Activated naive CD4-positive, alpha-beta T cell treated with anti-CD3 and anti-CD28 coated beads, Interleukin-2, amount 10 ng/mL, durations not matched to agents 7 days and 5 days (primary cell): ENCODE measurements around the gene THOC6.

ENCODE experiments used
- CTCF ChIA-PET: fragments of 350-600 bp; sonication (Branson Sonifier 250); formaldehyde crosslinking; loops from one replicate; lab custom pipeline; 2021; ENCODE audit warnings: antibody characterized with exemption; lab: Charles Lee
- DNase-seq: peaks from one replicate; pipeline ENCODE4 v3.0.0-alpha.2; 2020
- H3K27ac Mint-ChIP-seq: one replicate; pipeline ENCODE4 v1.8.0; 2021; ENCODE audit warnings: mild to moderate bottlenecking, moderate library complexity, mixed read lengths
- H3K27me3 Mint-ChIP-seq: one replicate; pipeline ENCODE4 v1.8.0; 2021; ENCODE audit warnings: mild to moderate bottlenecking, mixed read lengths
- H3K36me3 Mint-ChIP-seq: one replicate; pipeline ENCODE4 v1.8.0; 2021; ENCODE audit warnings: mixed read lengths
- H3K4me1 Mint-ChIP-seq: one replicate; pipeline ENCODE4 v1.8.0; 2021; ENCODE audit warnings: mixed read lengths
- H3K4me3 Mint-ChIP-seq: one replicate; pipeline ENCODE4 v1.8.0; 2021; ENCODE audit warnings: mild to moderate bottlenecking, moderate library complexity, mixed read lengths
- H3K9me3 Mint-ChIP-seq: one replicate; pipeline ENCODE4 v1.8.0; 2021; ENCODE audit warnings: mixed read lengths

THOC6 gene

DNA sequence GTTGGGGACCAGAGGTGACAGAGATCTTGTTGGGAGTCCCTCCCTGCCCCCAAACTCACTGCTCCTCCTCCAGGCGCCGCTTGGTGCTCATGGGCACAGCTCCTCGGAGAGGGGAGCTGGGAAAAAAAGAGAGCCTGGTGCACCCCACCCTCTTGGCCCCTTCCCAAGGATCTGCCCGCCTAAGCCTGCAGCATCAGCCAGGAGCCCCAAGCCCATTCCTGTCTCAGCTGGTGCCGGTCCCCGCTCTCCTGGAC lies 493 bp upstream of the THOC6 start:
- H3K27me3 Mint-ChIP-seq, result peaks cover 34% of the 10 kb centered on the region
- peaks cover 68% of the 10 kb centered on the region for H3K4me1 Mint-ChIP-seq
- H3K4me3 Mint-ChIP-seq, result peak overlapping the region; percentile 90
- H3K36me3 Mint-ChIP-seq, result peaks cover 20% of the 10 kb centered on the region
- CTCF ChIA-PET, result interaction anchor here (1.2 to 18.9 kb wide), 3 partner anchors 10 to 143 kb away, joined by 3 to 300 read pairs (median 7); partner anchors contain the start of gene CLDN9
- no peaks in the 10 kb centered on the region for H3K9me3 Mint-ChIP-seq
- peak; percentile 40 for DNase-seq
- peak overlapping the region; percentile 95 for H3K27ac Mint-ChIP-seq

DNA sequence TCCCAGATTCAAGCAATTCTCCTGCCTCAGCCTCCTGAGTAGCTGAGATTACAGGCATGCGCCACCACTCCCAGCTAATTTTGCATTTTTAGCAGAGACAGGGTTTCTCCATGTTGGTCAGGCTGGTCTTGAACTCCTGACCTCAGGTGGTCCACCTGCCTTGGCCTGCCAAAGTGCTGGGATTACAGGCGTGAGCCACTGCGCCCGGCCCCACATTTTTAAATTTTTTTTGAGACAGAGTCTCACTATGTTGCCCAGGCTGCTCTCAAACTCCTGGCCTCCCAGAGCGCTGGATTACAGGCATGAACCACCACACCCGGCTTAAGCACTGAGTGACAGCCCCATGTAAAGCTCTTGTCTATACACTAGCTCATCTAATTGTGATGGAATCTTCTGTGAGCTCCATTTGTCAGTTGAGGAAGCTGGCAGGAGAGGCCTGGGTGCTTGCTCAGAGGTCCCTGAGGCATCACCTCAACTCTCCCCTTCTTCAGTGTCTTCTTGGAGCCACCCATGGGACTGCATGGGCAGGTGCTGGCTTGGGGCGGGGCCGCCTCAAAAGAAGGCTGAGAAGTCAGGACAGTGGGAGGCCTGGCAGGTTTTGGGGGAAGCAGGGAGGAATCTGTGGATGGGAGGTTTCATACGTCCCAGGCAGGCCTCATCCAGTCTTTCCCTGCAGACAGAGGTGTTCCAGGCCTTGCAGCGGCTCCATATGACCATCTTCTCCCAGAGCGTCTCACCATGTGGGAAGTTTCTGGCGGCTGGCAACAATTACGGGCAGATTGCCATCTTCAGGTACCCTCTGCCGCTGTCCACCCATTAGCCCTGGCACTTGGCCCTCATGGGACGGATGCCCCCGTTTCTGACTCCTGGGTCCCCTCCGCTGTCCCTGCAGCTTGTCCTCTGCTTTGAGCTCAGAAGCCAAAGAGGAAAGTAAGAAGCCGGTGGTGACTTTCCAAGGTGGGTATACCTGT lies 1.5 kb downstream of the THOC6 start:
- Mint-ChIP-seq H3K4me1 (peaks cover 78% of the 10 kb centered on the region), H3K27ac (no peak overlapping the region), H3K36me3 (peaks cover 21% of the 10 kb centered on the region), H3K27me3 (peaks cover 35% of the 10 kb centered on the region), H3K9me3 (no peaks in the 10 kb centered on the region), H3K4me3 (no peak overlapping the region)
- CTCF ChIA-PET, result interaction anchor here (1.0 to 18.9 kb wide), 2 partner anchors 21 to 110 kb away, joined by 3 to 300 read pairs; partner anchors contain the start of genes CLDN9 and ZNF213
- DNase-seq, result no peak

DNA sequence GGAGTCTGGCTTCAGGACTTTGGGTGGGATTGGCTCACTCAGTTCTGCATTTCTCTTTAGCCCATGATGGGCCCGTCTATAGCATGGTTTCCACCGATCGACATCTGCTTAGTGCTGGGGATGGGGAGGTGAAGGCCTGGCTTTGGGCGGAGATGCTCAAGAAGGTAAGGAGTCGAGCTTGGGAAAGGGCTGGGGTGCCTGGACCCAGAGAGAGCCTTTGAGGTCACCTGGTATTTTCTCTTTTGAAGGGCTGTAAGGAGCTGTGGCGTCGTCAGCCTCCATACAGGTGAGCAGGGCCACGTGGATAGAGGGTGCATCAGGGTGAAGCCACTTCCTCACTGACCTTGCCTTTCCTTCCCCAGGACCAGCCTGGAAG lies 2.2 kb downstream of the THOC6 start:
- Mint-ChIP-seq H3K9me3 (no peaks in the 10 kb centered on the region), H3K27ac (no peak overlapping the region), H3K27me3 (peaks cover 38% of the 10 kb centered on the region), H3K4me1 (peaks cover 78% of the 10 kb centered on the region), H3K4me3 (no peak overlapping the region), H3K36me3 (peaks cover 21% of the 10 kb centered on the region)
- CTCF ChIA-PET, result interaction anchor here (1.0 to 18.9 kb wide), 2 partner anchors 21 to 109 kb away, joined by 3 to 300 read pairs; partner anchors contain the start of genes CLDN9 and ZNF213
- no peak for DNase-seq

DNA sequence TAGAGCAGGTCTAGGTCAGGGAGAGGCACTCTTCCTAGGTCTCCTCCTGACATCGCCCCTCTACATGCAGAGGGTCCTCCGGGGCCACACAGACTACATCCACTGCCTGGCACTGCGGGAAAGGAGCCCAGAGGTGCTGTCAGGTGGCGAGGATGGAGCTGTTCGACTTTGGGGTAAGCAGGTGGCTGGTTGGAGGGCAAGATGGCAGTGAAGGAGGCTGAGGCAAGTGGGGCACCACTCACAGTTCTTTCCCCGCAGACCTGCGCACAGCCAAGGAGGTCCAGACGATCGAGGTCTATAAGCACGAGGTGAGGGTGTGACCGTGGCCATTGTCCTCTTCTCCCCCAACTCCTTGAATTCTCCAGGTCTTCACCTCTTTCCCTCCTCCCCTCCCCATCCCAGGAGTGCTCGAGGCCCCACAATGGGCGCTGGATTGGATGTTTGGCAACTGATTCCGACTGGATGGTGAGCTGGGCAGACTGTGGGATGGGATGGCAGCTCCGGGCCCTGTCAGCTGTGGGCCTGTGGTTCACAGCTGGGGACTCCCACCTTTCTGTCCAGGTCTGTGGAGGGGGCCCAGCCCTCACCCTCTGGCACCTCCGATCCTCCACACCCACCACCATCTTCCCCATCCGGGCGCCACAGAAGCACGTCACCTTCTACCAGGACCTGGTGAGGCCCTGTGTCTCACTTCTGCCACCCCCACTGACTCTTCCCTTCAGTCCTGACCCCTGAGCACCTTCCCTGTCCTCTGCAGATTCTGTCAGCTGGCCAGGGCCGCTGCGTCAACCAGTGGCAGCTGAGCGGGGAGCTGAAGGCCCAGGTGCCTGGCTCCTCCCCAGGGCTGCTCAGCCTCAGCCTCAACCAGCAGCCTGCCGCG lies 3.0 kb downstream of the THOC6 start:
- Mint-ChIP-seq H3K36me3 (peaks cover 20% of the 10 kb centered on the region), H3K4me3 (no peak overlapping the region), H3K27me3 (peaks cover 38% of the 10 kb centered on the region), H3K27ac (no peak overlapping the region), H3K4me1 (peaks cover 73% of the 10 kb centered on the region), H3K9me3 (no peaks in the 10 kb centered on the region)
- CTCF ChIA-PET, result interaction anchor here (0.6 to 18.9 kb wide), 8 partner anchors 7 to 124 kb away, joined by 3 to 300 read pairs (median 57); partner anchors contain the start of genes CLDN6, CLDN9, MMP25 and TNFRSF12A
- DNase-seq, result no peak

DNA sequence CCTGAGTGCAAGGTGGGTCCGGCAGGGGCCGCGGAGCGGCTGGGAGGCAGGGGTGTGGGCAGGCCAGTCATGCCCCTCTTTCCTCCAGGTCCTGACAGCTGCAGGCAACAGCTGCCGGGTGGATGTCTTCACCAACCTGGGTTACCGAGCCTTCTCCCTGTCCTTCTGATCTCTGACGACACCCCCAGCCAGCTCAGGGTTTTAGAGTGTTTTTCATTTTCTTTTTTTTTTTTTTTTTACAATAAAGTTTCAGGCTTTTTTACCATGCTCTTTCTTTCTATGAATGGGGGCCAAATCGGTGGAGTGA lies 3.6 kb downstream of the THOC6 start:
- H3K27me3 Mint-ChIP-seq, result peaks cover 44% of the 10 kb centered on the region
- DNase-seq, result no peak
- no peaks in the 10 kb centered on the region for H3K9me3 Mint-ChIP-seq
- H3K4me3 Mint-ChIP-seq, result no peak overlapping the region
- H3K27ac Mint-ChIP-seq, result no peak overlapping the region
- peaks cover 20% of the 10 kb centered on the region for H3K36me3 Mint-ChIP-seq
- CTCF ChIA-PET, result interaction anchor here (0.6 to 18.9 kb wide), 13 partner anchors 8 to 139 kb away, joined by 3 to 300 read pairs (median 6); partner anchors contain the start of genes CLDN6, CLDN9, MMP25 and TNFRSF12A
- H3K4me1 Mint-ChIP-seq, result peaks cover 71% of the 10 kb centered on the region

DNA sequence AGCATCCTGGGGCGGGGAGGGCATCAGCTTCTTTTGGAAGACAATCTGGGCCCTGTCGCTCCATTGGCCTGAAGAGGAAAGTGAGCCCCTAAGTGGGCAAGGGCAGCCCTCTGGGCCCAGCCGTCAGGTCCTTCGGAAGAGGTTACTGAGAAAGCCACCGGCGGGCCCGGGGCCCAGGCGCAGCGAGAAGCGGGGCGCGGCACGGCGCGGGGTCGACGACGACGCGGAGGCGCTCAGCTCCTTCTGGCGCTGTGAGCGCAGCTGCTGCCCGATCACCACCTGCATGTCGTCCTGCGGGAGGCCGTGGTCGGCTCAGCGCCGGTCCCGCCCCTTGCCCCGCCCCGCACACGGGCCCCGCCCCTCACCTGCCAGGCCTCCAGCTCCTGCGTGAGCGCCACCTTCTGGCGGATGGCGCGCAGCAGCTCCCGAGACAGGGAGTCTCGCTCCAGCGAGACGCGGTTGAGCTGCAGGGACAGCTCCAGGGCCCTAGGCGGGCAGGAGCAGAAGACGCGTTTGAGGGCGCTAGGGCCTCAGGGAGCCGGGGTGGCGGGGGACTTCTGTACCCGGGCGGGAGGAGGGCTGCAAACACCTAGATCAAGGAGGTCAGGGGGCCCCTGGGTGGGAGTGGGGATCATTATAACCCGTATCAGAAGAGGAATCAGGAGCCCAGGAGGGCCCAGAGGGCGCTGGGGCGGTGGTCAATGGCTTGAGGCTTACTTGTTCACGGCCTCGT lies 4.3 kb downstream of the THOC6 start:
- Mint-ChIP-seq H3K27me3 (peaks cover 51% of the 10 kb centered on the region), H3K36me3 (peaks cover 20% of the 10 kb centered on the region), H3K4me1 (peaks cover 69% of the 10 kb centered on the region), H3K27ac (peak overlapping the region; percentile 75), H3K4me3 (peak overlapping the region; percentile 63), H3K9me3 (no peaks in the 10 kb centered on the region)
- DNase-seq, result peak; percentile 92
- CTCF ChIA-PET, result interaction anchor here (0.7 to 18.9 kb wide), 18 partner anchors 9 to 138 kb away, joined by 3 to 300 read pairs (median 6); partner anchors contain the start of genes CLDN6, CLDN9, MMP25 and TNFRSF12A

DNA sequence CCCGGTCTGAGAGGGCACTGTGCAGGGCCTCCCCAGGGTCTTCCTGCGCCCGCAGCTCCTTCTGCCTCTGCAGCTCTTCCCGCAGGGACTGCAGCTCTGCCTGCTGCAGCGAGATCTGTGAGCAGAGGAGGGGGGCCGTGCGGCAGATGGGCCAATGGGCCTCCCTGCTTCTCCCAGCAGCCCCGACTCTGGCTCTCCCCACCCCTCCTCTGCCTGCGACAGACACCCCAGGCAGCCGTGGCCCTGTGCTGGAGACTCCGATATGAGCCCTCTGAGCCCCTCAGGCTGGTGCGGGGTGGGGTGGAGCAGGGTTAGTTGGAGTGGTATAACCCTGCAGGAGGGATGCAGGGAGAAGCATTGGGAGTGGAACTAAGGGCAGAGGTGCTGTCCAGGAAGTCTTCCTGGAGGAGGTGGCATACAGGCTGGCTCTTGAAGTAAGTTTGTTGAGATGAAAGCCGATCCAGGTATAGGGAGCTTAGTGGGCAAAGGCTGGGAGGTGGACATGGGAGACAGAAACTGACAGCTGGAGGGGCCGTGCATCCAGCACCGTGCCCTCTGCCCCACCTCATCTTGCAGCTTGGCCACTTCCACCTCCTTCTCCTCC lies 5.0 kb downstream of the THOC6 start:
- no peaks in the 10 kb centered on the region for H3K9me3 Mint-ChIP-seq
- peak overlapping the region; percentile 77 for H3K4me3 Mint-ChIP-seq
- peaks cover 65% of the 10 kb centered on the region for H3K4me1 Mint-ChIP-seq
- CTCF ChIA-PET, result interaction anchor here (1.0 to 18.9 kb wide), 20 partner anchors 9 to 137 kb away, joined by 3 to 300 read pairs (median 6); partner anchors contain the start of genes CLDN6, CLDN9, MMP25 and TNFRSF12A
- H3K36me3 Mint-ChIP-seq, result peaks cover 21% of the 10 kb centered on the region
- peak overlapping the region; percentile 69 for H3K27ac Mint-ChIP-seq
- H3K27me3 Mint-ChIP-seq, result peaks cover 58% of the 10 kb centered on the region
- DNase-seq, result no peak

DNA sequence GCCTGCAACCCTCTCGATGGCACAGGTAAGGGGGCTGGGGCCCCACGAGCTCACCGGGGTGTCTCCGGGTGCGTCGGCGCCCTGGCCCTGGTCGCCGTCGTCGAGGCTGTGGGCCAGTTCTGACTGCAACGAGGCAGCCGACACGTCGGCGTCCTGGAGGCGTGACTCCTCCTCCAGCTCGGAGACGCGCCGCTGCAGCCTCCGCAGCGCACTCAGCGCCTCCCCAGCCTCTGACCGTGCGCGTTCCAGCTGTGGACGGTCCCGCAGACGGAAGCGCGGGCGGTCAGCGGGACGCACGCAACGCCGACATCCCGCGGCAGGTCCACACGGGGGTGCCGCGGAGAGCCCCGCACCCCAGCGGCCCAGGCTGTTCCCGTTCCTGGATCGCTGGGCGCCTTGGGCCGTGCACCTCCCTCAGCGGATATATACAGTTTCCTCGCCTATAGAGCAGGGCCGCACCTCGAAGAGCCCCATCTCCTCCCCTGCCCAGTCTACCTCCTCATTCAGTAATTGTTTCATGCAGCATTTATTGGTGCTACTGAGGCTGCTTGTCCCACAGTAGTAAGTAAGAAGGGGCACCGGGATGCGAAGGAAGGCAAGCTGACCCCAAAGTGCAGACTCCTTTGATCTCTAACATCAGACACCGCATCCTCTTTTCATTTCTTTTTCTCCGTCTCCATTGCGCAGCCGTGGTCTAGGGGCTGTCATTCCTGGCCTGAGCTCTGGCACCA lies 5.8 kb downstream of the THOC6 start:
- peaks cover 66% of the 10 kb centered on the region for H3K27me3 Mint-ChIP-seq
- peaks cover 19% of the 10 kb centered on the region for H3K36me3 Mint-ChIP-seq
- CTCF ChIA-PET, result interaction anchor here (0.8 to 18.9 kb wide), 14 partner anchors 10 to 136 kb away, joined by 3 to 300 read pairs (median 11); partner anchors contain the start of genes CLDN6, CLDN9, MMP25 and TNFRSF12A
- DNase-seq, result peak; percentile 75
- H3K4me3 Mint-ChIP-seq, result peak overlapping the region; percentile 77
- H3K4me1 Mint-ChIP-seq, result peaks cover 60% of the 10 kb centered on the region
- no peak overlapping the region for H3K27ac Mint-ChIP-seq
- no peaks in the 10 kb centered on the region for H3K9me3 Mint-ChIP-seq

DNA sequence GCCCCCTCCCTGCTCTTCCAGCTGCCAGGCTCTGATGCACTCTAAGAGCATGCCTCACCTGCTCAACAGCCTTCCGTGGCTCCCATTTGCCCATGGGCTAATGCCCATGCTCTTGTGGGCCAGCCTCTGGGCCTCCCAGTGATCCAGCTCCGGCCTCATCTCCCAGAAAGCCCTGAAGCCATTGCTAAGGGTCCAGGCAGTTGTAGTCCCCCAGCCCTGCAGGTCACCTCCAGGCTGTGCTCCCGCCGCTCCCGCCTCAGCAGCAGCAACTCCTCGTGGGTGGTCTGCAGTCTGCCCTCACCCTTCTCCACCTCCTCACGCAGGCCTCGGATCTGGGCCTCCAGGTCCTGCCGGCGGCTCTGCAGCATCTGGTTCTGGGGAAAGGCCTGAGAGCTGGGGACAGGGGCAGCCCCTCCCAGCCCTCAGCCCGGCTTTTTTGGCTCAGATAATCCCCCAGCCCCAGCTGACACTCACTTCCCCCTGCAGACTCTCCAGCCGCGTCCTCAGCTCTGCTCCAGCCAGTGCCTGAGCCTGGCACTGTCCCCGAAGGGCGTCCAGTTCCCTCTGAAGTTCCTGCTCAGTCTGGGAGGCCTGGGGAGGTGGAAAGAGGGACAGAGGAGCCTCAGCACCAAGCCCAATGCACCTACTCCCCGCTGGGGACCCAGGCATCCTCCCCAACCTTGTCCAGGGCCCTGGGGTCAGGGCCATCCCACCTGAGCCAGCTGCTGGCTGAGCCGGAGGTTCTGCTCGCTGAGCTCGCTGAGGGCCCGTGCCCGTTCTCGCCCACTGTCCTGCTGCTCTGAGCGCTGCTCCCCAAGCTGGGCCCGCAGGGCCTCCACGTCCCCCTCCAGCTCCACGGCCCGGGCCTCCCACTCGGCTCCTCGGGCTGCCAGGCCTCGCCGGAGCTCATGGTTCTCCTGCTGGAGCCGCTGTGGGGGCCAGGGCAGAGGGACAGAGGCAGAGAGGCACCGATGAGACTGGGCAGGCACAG lies 6.7 kb downstream of the THOC6 start:
- no peak for DNase-seq
- Mint-ChIP-seq H3K4me3 (peak overlapping the region; percentile 77), H3K9me3 (no peaks in the 10 kb centered on the region), H3K36me3 (peaks cover 19% of the 10 kb centered on the region), H3K27ac (no peak overlapping the region), H3K27me3 (peaks cover 75% of the 10 kb centered on the region), H3K4me1 (peaks cover 57% of the 10 kb centered on the region)
- CTCF ChIA-PET, result interaction anchor here (0.8 to 18.9 kb wide), 18 partner anchors 11 to 141 kb away, joined by 3 to 300 read pairs (median 8); partner anchors contain the start of genes CLDN6, CLDN9, MMP25 and TNFRSF12A

DNA sequence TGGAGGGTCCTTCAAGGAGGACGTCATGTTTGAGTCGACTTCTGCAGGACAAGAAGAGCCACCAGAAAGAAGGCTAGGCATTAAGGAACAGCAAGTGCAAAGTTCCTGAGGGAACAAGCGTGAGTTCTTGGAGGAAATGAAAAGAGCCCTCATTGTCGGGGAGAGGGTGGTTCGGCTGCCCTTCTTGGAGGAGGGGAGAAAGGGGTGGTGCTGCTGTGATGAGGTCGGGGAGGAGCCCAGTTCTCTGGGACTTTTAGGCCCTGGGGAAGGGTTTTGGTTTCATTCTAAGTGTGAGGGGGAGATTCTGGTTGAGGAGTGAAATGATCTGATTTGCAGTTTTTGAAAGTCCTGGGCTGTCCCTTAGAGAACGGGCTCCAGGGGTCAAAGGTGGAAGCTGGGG lies 8.8 kb downstream of the THOC6 start:
- H3K27me3 Mint-ChIP-seq, result peaks cover 96% of the 10 kb centered on the region
- no peak overlapping the region for H3K27ac Mint-ChIP-seq
- CTCF ChIA-PET, result interaction anchor here (1.2 to 18.9 kb wide), 14 partner anchors 10 to 250 kb away, joined by 3 to 300 read pairs (median 8); partner anchors contain the start of genes CLDN6, CLDN9, MMP25 and TNFRSF12A
- DNase-seq, result no peak
- peaks cover 5% of the 10 kb centered on the region for H3K36me3 Mint-ChIP-seq
- no peaks in the 10 kb centered on the region for H3K9me3 Mint-ChIP-seq
- peaks cover 54% of the 10 kb centered on the region for H3K4me1 Mint-ChIP-seq
- no peak overlapping the region for H3K4me3 Mint-ChIP-seq

DNA sequence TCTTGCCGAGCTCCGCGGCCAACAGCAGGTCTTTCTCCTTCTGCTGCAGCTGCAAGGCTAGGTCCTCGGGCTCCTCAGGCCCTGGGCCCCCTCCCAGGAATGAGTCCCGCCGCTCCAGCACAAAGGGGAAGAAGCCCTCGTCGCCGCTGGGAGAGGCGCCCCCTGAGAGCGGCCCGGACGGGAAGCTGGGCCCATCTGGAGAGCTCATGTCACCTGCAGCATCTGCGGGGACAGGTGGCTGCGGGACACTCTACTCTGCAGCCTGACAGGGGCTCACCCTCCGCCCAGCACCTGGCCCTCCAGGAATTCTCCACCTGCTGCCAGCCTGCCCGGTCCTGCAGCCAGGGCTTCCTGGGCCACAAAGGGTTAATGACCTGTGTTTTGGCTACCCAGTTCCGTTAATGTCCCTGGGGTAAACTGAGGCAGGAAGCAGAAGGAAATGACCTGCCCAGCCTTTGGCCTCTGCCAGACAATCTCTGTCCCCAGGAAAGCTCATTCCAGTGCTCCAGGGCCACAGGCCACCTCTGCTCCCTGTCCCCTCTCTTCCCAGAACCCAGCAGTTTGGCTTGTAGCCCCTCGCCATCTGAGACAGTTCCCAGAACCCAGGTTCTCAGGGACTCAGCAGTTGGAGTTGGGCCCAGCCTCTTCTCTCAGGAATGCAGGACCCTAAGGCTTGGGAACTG lies 11.6 kb downstream of the THOC6 start:
- no peak overlapping the region for H3K27ac Mint-ChIP-seq
- CTCF ChIA-PET, result interaction anchor here (8.5 to 18.9 kb wide), 3 partner anchors 22 to 95 kb away, joined by 71 to 300 read pairs (median 105); partner anchors contain the start of gene CLDN9
- peaks cover 2% of the 10 kb centered on the region for H3K36me3 Mint-ChIP-seq
- peaks cover 100% of the 10 kb centered on the region for H3K27me3 Mint-ChIP-seq
- H3K4me3 Mint-ChIP-seq, result no peak overlapping the region
- DNase-seq, result no peak
- peaks cover 30% of the 10 kb centered on the region for H3K4me1 Mint-ChIP-seq
- H3K9me3 Mint-ChIP-seq, result no peaks in the 10 kb centered on the region
